Stimulated activated naive B cell treated with anti-CD40 and anti-IgM and Interleukin-4, amounts not matched to agents 10 μg/mL and 1 μg/mL and 100 μg/mL, for 72 hours (primary cell): ENCODE data around the gene ATRN.
A peak's percentile ranks its signal among the peaks of the same experiment; 100 is the strongest.

ENCODE experiments used
- ATAC-seq, 2 donors: fragments of 150-1000 bp; cut with Tn5 transposase; replicated peaks; 2 replicates each; pipeline ENCODE4 v1.10.0; 2021; ENCODE audit warnings: moderate library complexity in 1 of 2
- DNase-seq: peaks from one replicate; pipeline ENCODE4 v3.0.0; 2021
- H3K27ac Mint-ChIP-seq: one replicate; pipeline ENCODE4 v1.8.0; 2022; ENCODE audit warnings: mild to moderate bottlenecking, mixed read lengths
- H3K27me3 Mint-ChIP-seq, 2 donors: one replicate each; pipeline ENCODE4 v1.8.0; 2022; ENCODE audit warnings: mixed read lengths in 2 of 2
- H3K36me3 Mint-ChIP-seq, 2 donors: one replicate each; pipeline ENCODE4 v1.8.0; 2022; ENCODE audit warnings: mixed read lengths in 2 of 2, mild to moderate bottlenecking in 1 of 2
- H3K4me1 Mint-ChIP-seq, 2 donors: one replicate each; pipeline ENCODE4 v1.8.0; 2022; ENCODE audit warnings: mixed read lengths in 2 of 2, mild to moderate bottlenecking in 1 of 2
- H3K4me3 Mint-ChIP-seq, 2 donors: one replicate each; pipeline ENCODE4 v1.8.0; 2022; ENCODE audit warnings: mild to moderate bottlenecking in 2 of 2, mixed read lengths in 2 of 2, moderate library complexity in 1 of 2
- H3K9me3 Mint-ChIP-seq, 2 donors: one replicate each; pipeline ENCODE4 v1.8.0; 2022; ENCODE audit warnings: mixed read lengths in 2 of 2, mild to moderate bottlenecking in 1 of 2

Gene ATRN

GRCh38 chr20:3674995-3675900 is 204.4 kb downstream of the ATRN start:
- Mint-ChIP-seq H3K9me3 (no peaks in the 10 kb centered on the region), H3K36me3 (no peaks in the 10 kb centered on the region), H3K4me3 (no peak overlapping the region), H3K27ac (no peak overlapping the region), H3K4me1 (peaks cover 8 to 20% of the 10 kb centered on the region in 2 donors), H3K27me3 (peaks cover 78 to 93% of the 10 kb centered on the region in 2 donors)
- DNase-seq (no peak), ATAC-seq (no peak)

DNA sequence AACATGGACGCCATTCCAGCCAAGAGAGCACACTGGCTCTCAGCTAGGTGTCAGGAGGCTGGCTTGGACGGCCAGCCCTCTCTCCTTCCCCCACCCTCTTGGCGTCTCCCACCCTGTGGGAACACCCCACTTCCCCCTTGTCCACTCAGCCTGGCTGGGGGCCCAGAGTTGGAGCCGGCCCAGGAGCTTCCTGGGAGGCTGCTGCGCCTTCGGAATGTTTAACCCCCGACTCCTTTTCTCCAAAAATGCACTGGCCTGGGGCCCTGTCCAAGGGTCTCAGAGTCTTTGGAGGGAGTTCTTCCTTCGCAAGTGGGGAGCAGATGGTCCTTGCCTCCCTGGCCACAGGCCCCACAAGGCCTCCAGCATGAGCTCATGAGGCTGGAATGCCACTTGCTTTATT is 206.9 kb downstream of the ATRN start:
- Mint-ChIP-seq H3K4me3 (no peak overlapping the region), H3K27ac (no peak overlapping the region), H3K27me3 (peaks cover 71 to 88% of the 10 kb centered on the region in 2 donors), H3K36me3 (no peaks in the 10 kb centered on the region), H3K4me1 (peaks cover 8 to 19% of the 10 kb centered on the region in 2 donors), H3K9me3 (no peaks in the 10 kb centered on the region)
- DNase-seq (no peak), ATAC-seq (no peak)

DNA sequence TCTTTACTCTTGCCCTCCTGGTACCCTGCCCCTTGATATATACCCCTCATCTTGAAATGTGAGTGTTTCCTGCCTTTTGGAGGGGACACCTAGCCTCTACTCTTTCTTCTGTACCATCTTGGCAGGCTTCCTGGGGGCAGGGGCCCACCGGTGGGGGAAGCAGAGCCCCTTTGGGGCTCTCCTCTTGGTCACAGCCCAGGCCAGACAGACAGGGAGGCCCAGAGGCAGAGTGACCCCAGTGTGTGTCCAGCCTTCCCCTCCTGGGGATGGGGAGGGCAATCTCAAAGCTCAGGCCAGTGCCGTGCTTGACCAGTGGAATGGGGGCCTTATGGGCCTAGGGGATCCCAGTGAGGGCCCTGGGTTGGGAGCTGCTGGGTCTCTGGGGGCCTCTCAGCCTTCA is 207.4 kb downstream of the ATRN start:
- Mint-ChIP-seq H3K27me3 (peaks cover 69 to 88% of the 10 kb centered on the region in 2 donors), H3K27ac (no peak overlapping the region), H3K9me3 (no peaks in the 10 kb centered on the region), H3K4me1 (peaks cover 8 to 15% of the 10 kb centered on the region in 2 donors), H3K36me3 (no peaks in the 10 kb centered on the region), H3K4me3 (no peak overlapping the region)
- no peak for ATAC-seq
- no peak for DNase-seq

GRCh38 chr20:3678856-3679720 is 208.3 kb downstream of the ATRN start:
- no peaks in the 10 kb centered on the region for H3K9me3 Mint-ChIP-seq
- DNase-seq (no peak), ATAC-seq (no peak)
- H3K4me1 Mint-ChIP-seq, result peaks cover 8 to 15% of the 10 kb centered on the region in 2 donors
- H3K36me3 Mint-ChIP-seq, result no peaks in the 10 kb centered on the region
- peaks cover 73 to 89% of the 10 kb centered on the region in 2 donors for H3K27me3 Mint-ChIP-seq
- H3K4me3 Mint-ChIP-seq, result no peak overlapping the region
- no peak overlapping the region for H3K27ac Mint-ChIP-seq

GRCh38 chr20:3679749-3680700 is 209.2 kb downstream of the ATRN start:
- Mint-ChIP-seq H3K4me1 (peaks cover 8 to 15% of the 10 kb centered on the region in 2 donors), H3K36me3 (no peaks in the 10 kb centered on the region), H3K4me3 (no peak overlapping the region), H3K27me3 (peaks cover 68 to 87% of the 10 kb centered on the region in 2 donors), H3K9me3 (no peaks in the 10 kb centered on the region), H3K27ac (no peak overlapping the region)
- ATAC-seq, result no peak
- DNase-seq, result no peak

- H3K4me3 Mint-ChIP-seq, result peak overlapping the region in 1 of 2 donors; percentile 11
- peaks cover 65 to 87% of the 10 kb centered on the region in 2 donors for H3K27me3 Mint-ChIP-seq
- no peaks in the 10 kb centered on the region for H3K36me3 Mint-ChIP-seq
- H3K27ac Mint-ChIP-seq, result no peak overlapping the region
- ATAC-seq (no peak), DNase-seq (no peak)
- H3K9me3 Mint-ChIP-seq, result no peaks in the 10 kb centered on the region
- peaks cover 8 to 15% of the 10 kb centered on the region in 2 donors for H3K4me1 Mint-ChIP-seq
Measured at GRCh38 chr20:3680701-3681351, 210.0 kb downstream of the ATRN start.

DNA sequence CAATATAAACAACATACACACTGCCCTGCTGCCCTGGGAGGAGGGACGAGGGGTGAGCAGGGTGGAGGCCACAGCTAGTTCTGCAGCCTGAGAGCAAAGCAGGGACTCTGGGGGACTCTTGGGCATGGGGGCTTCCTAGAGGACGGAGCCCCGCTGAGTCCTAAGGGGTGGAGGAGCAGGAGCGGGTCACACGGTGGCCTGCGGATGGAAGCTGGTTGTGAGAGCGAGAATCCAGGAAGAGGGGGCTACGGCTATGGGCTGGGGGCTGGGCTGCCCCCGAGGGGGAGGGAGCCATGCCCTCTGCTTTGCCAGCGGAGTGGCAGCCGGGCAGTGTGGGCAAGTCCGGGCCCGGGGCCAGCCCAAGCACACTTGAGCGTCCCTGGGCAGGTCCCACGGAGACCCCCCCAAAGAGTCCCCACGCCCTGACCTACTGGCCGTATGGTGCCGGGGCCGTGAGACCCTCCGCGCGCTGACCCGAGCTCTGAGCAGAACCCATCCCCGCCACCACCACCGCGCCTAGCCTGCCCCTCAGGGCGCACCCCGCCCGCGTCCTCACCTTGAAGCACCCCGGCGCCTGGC is 210.6 kb downstream of the ATRN start:
- ATAC-seq (no peak), DNase-seq (no peak)
- Mint-ChIP-seq H3K9me3 (no peaks in the 10 kb centered on the region), H3K36me3 (no peaks in the 10 kb centered on the region), H3K27ac (peak overlapping the region; percentile 49), H3K4me1 (peaks cover 8 to 15% of the 10 kb centered on the region in 2 donors), H3K4me3 (peak overlapping the region; percentile 4 to 11), H3K27me3 (peaks cover 67 to 84% of the 10 kb centered on the region in 2 donors)

DNA sequence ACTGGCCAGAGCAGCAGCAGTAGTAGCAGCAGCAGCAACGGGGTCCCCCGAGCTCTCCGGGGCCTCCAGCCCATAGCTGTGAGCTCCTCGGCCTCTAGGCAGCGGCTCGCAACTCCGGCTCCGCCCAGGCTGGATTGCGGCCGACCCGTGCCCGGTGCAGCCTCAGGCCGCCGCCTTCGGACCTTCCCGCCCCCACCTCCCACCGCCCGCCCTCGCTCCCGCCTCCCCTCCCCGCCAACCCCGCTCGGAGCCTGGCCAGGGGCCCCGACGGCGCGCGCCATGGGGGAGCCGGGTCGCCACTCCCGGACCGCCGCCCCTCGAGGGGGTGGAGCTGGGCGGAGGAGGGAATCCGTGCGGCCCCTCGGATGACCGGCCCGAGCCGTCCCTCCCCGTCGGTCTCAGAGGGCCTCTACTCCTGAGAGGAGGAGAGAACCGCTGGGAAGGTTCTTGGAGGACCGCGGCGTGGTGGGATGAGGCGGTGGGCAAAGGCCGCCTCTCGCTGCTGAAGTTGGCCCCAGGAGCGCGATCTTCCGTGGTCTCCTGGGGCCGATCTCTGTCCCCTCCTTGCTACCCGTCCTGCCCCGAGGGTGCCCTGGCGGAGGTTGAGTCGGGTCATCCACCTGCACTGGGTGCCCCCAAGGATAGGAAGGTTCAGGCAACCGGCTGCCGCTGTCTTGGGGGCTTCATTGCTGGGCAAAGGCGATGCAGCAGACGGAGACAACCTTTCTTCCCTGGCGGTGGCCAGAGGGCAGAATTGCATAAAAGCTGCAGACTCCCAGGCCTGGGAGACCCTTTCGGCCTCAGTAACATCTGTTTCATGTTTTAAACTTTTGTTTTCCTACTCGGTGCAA is 211.3 kb downstream of the ATRN start, which contains the start of gene ADAM33:
Gene ADAM33 (minus strand): TSS at position 80 of the 851 bp plus-strand sequence. CDS start 6 bp downstream, at position 74.
- peak within 1 kb of the TSS; percentile 49 for H3K27ac Mint-ChIP-seq
- peaks cover 4 to 8% of the 10 kb centered on the region in 2 donors for H3K4me1 Mint-ChIP-seq
- no peaks in the 10 kb centered on the region for H3K36me3 Mint-ChIP-seq
- peaks cover 64 to 85% of the 10 kb centered on the region in 2 donors for H3K27me3 Mint-ChIP-seq
- no peaks in the 10 kb centered on the region for H3K9me3 Mint-ChIP-seq
- peak within 1 kb of the TSS; percentile 4 to 11 for H3K4me3 Mint-ChIP-seq
- ATAC-seq (no peak), DNase-seq (no peak)

- ATAC-seq (no peak), DNase-seq (no peak)
- H3K4me3 Mint-ChIP-seq, result no peak overlapping the region
- peaks cover 0 to 1% of the 10 kb centered on the region in 2 donors for H3K9me3 Mint-ChIP-seq
- H3K4me1 Mint-ChIP-seq, result peaks cover 4 to 8% of the 10 kb centered on the region in 2 donors
- peaks cover 42 to 56% of the 10 kb centered on the region in 2 donors for H3K27me3 Mint-ChIP-seq
- H3K27ac Mint-ChIP-seq, result no peak overlapping the region
- H3K36me3 Mint-ChIP-seq, result no peaks in the 10 kb centered on the region
Measured at GRCh38 chr20:3685341-3685740, 214.5 kb downstream of the ATRN start.

GRCh38 chr20:3686421-3686820 is 215.6 kb downstream of the ATRN start:
- H3K36me3 Mint-ChIP-seq, result no peaks in the 10 kb centered on the region
- DNase-seq (no peak), ATAC-seq (no peak)
- H3K4me3 Mint-ChIP-seq, result no peak overlapping the region
- H3K4me1 Mint-ChIP-seq, result peaks cover 0 to 3% of the 10 kb centered on the region in 2 donors
- peaks cover 32 to 45% of the 10 kb centered on the region in 2 donors for H3K27me3 Mint-ChIP-seq
- peaks cover 0 to 1% of the 10 kb centered on the region in 2 donors for H3K9me3 Mint-ChIP-seq
- H3K27ac Mint-ChIP-seq, result no peak overlapping the region

- no peak overlapping the region for H3K4me3 Mint-ChIP-seq
- no peak for ATAC-seq
- H3K4me1 Mint-ChIP-seq, result no peaks in the 10 kb centered on the region
- H3K27ac Mint-ChIP-seq, result no peak overlapping the region
- peaks cover 29 to 43% of the 10 kb centered on the region in 2 donors for H3K27me3 Mint-ChIP-seq
- no peaks in the 10 kb centered on the region for H3K36me3 Mint-ChIP-seq
- peaks cover 0 to 1% of the 10 kb centered on the region in 2 donors for H3K9me3 Mint-ChIP-seq
- DNase-seq, result no peak
Measured at GRCh38 chr20:3686867-3687321, 216.1 kb downstream of the ATRN start.

DNA sequence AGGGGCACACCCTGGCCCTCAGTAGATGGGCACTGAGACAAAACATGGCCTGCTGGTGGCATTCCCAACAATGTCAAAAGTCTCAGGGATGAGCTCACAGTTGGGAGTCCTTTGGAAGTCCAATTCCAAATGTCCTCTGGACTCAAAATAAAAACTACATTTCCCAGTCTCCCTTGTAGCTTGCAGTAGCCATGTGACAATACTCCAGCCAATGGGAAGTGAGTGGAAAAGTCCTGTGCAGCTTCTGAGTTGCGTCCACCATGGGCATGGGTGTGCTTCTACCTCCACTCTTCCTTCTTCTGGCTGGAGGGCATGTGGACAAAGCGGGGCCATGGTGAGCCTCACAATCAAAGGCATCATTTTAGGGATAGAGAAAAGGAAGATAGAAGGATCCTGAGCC is 216.8 kb downstream of the ATRN start:
- H3K36me3 Mint-ChIP-seq, result no peaks in the 10 kb centered on the region

More for the DNA sequence above, 216.8 kb downstream of the ATRN start:
- no peak overlapping the region for H3K4me3 Mint-ChIP-seq
- peaks cover 29 to 39% of the 10 kb centered on the region in 2 donors for H3K27me3 Mint-ChIP-seq
- H3K9me3 Mint-ChIP-seq, result peaks cover 0 to 1% of the 10 kb centered on the region in 2 donors
- DNase-seq (no peak), ATAC-seq (peak in 1 of 2 donors; percentile 65)
- H3K27ac Mint-ChIP-seq, result no peak overlapping the region
- H3K4me1 Mint-ChIP-seq, result no peaks in the 10 kb centered on the region
